Hematopoietic multipotent progenitor cell treated with erythropoietin and hydrocortisone succinate and interleukin-3 and kit ligand, for 6 days (in vitro differentiated cells): Measurements from ENCODE around the gene TMUB1.
A peak's percentile ranks its signal among the peaks of the same experiment; 100 is the strongest.

Experiments used
- DNase-seq: peaks from one replicate; pipeline ENCODE4 v3.0.0-alpha.2; 2015

Gene TMUB1, protein sequence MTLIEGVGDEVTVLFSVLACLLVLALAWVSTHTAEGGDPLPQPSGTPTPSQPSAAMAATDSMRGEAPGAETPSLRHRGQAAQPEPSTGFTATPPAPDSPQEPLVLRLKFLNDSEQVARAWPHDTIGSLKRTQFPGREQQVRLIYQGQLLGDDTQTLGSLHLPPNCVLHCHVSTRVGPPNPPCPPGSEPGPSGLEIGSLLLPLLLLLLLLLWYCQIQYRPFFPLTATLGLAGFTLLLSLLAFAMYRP

DNA sequence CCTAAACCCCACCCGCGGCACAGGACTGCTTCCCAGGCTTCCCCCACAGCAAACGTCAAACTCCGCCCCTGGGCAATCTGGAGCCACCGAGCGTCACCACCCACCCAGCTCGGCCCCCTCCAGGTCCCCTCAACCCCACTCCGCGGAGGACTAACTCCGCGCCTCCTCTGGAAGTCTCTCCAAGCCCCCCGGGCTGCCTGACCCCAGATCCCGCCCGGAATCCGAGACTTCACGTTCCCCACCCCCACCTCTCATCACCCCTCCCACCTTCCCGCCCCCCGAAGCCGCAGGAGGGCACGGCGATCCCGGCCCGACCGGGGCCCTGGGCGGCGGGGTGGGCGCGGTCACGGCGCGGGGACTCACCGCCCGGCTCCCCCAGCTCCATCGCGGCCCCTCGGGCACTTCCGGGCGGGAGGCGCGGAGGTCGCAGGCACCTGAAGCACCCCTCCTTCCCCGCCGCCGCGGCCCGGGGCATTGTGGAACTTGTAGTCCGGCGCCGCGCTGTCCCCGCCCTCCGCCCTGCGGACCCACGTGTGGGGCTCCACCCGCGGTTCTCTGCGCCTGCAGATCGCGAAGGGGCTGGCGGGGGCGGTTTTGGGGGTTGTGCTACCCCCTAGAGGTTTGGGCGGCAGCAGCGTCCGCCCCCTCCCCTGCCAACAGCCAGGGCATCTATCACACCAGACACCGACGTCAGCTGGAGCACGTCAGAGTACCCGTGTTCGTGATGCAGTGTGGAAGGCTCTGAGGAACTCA is at the start of gene TMUB1:
Gene TMUB1 (minus strand): TSS at position 423 of the 753 bp plus-strand sequence. CDS start 930 bp downstream, outside the sequence.
- peak; percentile 82 for DNase-seq

DNA sequence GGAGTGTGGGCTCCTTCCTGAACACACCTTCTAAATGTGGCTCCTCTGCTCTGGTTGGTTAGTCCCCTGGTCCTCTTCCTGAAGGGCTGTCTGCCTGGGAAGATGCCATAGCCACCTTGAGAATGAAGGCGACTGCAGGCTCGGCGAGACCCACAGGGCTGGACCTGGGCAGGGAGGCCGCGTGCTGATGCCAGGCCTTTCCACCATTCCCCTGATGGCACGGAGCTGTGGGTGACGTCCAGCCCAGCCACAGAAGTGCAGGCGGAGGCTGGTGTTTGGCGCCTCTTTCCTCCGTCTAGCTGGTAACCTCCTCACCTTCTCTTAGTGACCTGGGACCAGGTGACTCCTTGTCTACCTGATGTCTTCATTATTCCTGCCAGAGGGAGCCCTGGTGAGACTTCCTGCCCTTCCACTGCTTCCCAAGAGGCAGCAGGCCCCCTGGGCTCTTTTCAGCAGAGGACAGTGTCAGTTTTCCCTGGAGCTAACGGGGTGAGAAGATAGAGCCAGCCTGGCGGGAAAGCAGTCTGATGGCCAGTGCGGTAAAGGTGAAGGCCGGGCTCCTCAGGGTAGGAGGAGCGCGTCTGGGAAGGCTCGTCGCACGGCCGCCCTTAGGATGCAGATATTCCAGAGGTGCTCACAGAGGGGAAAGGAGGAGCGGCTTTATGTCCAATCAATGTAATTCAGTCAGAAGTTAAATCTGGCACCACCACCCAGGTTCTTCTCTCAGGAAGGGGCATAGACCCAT is 49.3 kb upstream of the TMUB1 start:
- no peak for DNase-seq

DNA sequence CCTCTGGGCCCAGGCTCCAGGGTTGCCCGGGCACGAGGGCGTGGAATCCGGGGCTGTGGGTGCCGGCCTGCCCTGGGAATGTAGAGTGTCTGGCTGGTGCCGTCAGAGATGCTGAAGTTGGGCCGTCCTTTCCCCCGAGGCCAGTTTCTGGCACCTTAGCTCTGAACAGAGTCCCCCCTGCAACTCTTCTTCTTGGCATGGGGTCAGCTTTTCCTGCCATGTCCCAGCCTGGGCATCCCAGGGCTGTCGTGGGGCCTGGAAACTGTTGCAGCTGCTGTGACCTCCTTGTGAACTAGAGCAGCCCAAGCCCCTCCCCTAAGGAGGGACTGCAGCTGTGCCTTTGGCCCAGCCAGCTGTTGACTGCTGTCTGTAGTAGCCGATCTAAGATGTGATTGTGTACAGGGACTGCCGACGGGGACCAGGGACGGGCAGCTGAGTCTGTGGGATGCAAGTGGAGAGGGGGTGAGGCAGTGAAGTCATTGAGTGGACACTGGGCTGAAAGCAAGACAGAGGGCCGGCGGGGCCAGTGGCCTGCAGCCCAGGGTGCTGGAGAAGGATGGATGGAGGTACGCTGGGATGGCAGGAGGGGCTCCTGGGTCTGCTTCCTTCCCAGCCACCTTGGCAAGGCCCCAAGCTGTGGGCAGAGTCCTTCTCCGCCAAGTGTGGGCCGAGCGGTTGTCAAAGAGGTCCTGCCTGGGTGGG is 48.5 kb upstream of the TMUB1 start:
- DNase-seq = no peak

DNA sequence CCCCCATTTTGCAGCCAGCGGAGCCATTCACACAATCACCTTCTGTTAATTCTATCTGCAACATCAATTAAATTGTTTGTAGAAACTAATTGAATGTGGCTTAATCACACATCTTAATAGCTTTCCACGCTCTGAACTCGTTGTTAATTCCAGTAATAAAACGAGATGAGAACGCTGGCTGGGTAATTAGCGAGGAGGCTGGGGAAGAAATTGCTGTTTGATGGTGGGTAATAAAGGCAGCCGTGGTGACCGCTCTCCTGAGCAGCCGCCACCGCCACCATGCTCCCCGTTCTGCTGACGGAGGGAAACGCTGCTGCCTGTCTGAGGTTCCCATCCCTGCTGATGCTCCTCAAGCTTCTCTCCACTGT is 47.9 kb upstream of the TMUB1 start:
- DNase-seq = no peak

- no peak for DNase-seq
These were observed 47.5 kb upstream of the TMUB1 start for GRCh38 chr7:151130741-151131157.

DNA sequence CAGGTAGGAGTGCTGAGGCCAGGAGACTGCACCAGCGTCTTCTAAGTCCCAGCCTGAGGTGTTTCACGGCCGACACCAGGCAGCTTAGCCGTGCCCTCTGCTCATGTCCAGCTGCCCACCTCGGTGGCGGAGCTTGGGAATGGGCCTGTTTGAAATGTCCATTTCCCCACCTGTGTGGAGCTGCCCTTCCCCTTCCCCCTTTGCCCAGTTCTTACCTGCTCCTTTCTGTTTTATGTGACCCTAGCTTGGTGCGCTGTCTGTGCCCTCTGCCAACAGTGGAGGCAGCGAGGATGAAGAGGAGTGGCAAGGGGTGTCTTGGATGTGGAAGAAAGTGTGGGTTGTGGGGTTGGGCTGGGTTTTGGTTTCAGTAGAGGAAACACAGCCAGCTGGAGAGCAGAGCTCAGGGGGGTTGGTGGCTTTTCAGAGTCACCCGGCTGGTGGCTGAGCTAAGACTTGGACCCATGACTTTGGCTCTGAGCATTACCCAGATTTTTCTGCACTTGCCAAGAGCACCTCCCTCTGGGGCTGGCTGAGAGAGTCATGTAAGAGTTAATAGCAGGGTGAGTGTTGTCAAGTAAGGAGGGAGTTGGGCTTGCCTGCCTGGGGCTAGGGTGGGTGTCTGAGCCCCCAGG is 46.8 kb upstream of the TMUB1 start:
- DNase-seq = no peak

DNA sequence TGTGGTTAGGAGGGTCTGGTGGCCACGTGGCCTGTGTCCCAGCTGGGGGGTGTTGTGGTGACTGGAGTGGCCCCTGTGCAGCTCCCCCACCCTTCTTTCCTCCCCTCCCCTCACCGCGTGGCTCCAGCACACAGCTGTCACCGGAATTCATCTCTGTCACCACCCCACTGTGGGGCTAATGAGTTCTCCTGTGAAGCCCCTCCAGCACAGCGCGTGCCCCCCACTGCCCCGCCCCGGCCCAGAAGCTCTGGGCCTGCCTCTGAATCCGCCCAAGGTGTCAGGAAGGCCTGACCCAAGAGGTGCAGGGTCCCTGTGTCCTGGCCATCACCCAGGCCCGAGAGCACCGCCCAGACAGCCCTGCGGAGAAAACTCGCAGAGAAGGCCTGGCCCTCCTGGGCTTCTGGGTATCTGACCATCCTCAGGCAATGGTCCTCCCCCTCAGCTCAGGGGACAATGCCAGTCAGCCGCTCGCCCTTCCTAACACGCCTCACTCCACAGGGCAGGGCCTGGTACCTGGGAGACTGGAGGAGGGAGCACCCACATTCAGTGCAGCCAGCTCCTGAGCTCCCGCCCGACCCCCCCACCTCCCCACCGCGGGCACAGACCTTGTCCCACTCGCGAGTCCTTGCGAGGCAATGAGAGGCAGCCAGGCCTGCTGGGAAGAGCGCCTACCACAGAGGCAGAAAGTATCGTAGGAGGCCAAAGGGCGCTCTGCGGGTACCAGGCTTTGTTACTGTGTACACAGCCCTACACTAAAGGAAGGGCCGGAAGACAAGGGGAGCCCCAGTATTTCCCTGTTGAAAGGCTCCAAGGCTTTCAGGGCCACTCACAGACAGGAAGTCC is 46.0 kb upstream of the TMUB1 start:
- DNase-seq = no peak

- no peak for DNase-seq
These were observed 45.4 kb upstream of the TMUB1 start for GRCh38 chr7:151128716-151129115.

DNA sequence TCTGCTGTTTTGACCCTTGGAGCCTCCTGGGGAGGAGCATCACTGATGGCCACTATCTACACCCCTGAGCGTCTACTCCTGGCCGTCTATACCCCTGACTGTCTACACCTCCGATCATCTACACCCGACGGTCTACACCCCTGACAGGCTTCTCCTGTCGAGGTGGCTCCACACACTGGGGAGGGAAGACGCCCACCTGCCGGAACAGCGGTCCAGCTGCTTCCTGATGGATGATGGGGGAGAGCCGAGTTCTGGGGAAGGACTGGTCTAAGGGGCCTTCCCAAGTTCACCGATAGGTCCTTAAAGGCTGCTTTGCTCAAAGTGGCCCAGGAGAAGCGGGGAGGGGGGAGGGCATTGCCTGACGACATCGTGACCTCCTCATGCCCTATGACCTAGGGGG is 44.9 kb upstream of the TMUB1 start:
- DNase-seq = no peak

DNA sequence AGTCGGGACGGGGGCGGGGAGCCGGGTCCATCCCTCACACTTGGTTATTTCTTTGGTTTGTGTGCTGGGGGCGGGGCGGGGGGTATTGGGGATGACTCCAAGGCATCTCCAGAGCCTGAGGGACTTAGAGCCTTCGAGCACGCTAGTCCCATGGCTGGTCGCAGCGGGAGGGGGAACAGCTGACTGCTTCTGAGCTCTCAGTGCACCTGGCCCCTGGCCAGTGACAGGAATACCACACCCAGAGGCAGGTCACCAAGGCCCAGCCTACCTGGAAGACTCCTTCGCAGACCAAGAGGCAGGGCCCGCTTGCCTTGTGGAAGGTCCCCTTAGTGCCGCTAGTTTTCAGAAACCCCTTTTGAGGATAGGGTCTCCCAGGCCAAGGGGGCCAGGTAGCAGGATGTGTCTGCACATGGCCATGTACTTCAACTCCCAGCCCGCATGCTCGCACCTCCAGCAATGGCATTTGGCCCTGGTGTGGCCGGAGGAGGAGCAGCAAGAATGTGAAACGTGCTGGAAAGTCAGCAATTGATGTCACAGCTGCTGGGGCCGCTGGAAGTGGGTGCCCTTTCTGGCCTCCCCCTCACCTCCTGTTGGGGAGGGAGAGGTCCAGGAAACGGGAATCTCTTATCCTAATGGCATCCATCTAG is 43.3 kb upstream of the TMUB1 start:
- DNase-seq = no peak

GRCh38 chr7:151125846-151126481 is 42.7 kb upstream of the TMUB1 start:
- no peak for DNase-seq

DNA sequence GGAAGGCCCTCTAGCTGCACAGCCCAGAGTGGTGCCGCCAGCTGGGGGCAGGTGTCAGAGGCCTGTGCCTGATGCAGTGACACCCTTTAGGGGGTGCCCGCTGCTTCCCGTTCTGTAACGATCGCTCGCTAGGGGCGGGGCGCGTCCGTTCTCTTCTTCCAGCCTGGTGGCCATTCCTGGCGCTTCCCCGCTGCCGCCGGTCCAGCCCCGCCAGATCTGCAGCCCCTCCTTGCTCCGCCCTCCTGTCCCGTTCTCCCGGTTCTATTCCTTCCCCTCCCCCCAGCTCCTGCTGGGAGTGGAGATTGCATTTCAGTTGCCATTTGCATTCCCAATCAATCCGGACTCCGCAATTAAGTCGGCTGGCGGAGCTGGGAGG is 42.2 kb upstream of the TMUB1 start:
- no peak for DNase-seq

DNA sequence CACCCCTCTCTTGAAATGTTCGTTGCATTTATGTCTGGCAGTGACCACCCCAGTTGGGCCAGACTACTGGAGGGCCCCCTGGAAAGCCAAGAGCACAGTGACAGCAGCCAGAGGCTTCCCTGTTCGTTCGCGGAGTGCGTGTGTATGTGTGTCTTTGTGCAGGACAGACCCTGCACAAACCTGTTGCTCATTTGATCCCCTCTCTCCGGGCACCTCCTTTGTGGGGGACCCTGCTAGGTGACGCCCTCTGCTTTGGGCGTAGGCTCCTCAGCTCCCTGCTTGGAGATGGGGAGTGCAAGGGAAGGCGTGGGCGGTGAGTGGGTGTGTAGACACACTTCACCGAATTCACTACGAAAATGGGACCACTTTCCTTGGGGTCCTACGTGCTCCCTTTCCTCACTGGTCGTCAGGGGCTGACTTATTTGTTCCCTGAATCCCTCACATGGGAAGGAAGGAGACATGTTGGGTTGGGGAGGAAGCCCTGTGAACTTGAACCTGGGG is 41.7 kb upstream of the TMUB1 start:
- no peak for DNase-seq

- DNase-seq = no peak
These were observed 41.2 kb upstream of the TMUB1 start for GRCh38 chr7:151124481-151124880.

GRCh38 chr7:151123822-151124464 is 40.6 kb upstream of the TMUB1 start:
- peak; percentile 94 for DNase-seq

GRCh38 chr7:151123158-151123821 is 40.0 kb upstream of the TMUB1 start:
- DNase-seq = no peak

- DNase-seq = no peak
These were observed 39.5 kb upstream of the TMUB1 start for GRCh38 chr7:151122796-151123157.

GRCh38 chr7:151122276-151122675 is 39.0 kb upstream of the TMUB1 start:
- DNase-seq = no peak

DNA sequence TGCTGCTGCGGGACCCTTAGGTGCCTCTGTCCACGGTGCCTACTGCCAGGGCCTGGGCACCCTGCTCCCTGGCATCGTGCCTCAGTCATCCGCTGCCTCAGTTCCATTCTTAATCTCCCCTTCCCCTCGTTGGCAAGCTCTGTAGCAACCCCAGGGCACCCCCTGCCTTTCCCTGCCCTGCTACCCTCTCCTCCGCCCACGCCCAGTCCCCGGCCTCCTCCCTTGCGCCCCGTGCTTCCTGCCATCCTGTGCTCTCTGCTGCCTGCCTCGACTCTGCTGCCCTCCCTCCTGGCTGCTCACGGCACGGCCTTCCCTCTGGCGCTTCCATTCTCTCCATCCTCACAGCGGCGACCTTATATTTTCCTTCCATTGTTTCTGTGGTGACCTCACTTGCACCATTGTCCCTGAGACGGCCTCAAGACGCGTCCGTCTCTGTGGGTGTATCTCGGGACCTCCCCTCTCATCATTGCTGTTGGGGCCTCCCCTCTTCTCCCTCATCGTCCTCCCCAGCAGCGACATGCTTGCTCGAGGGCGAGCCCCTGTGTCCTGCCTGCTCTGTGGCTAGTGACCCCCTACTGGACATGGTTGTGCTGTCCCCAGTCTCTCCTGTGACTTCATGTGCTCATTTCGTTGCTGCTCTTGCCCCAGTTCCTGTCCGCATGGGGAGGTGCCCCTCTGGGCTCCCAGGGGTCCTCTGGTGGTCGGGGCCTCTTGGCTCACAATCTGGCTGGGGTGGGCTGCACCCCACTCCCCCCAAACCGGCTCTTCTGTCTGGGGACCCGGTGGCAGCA is 38.3 kb upstream of the TMUB1 start:
- no peak for DNase-seq
